Measurements from ENCODE around the gene PRRX2. TPM values are rescaled to one million over a fixed set of nuclear protein-coding genes. Genes with fewer than 3 reads are reported as not detected.
A peak's percentile ranks its signal among the peaks of the same experiment; 100 is the strongest.

PRRX2 gene
- total and polyA plus RNA-seq, 9 of the 15 experiments (the other 6 are each of a cell fraction or from before 2014, with no cell fraction given), result 0.21 TPM; not detected in 8

- no peak for TF ChIP-seq FOXM1 (IDR thresholded peaks at IDR 0.05; ENCODE audit: low read depth)
- no peak for TF ChIP-seq FOXM1 (CRISPR knock-in tag; IDR thresholded peaks at IDR 0.05; ENCODE audit: low read depth)
- TF ChIP-seq TEAD4 (IDR thresholded peaks at IDR 0.05; ENCODE audit: low read length), result no peak
- no peak for TF ChIP-seq TEAD4 (CRISPR knock-in tag; IDR thresholded peaks at IDR 0.05; ENCODE audit: borderline replicate concordance)
- TF ChIP-seq RAD21 (CRISPR knock-in tag; conservative IDR thresholded peaks at IDR 0.05 in 1 of 2, IDR thresholded peaks at IDR 0.05 in 1 of 2), result peak; percentile 96 to 97
- TF ChIP-seq ZNF175 (CRISPR knock-in tag; IDR thresholded peaks at IDR 0.05; ENCODE audit: low read depth), result no peak
- no peak for TF ChIP-seq NFE2 (IDR thresholded peaks at IDR 0.05; ENCODE audit: low read depth)
- TF ChIP-seq ZNF518B (CRISPR knock-in tag; IDR thresholded peaks at IDR 0.05), result no peak
- TF ChIP-seq C11orf30 (IDR thresholded peaks at IDR 0.05; ENCODE audit: low read depth), result peak; percentile 98
- TF ChIP-seq ZNF263 (CRISPR knock-in tag; IDR thresholded peaks at IDR 0.05; ENCODE audit: borderline replicate concordance), result peak; percentile 81; the same call in 1 of the 2 replicates
- TF ChIP-seq AFF1 (IDR thresholded peaks at IDR 0.05; ENCODE audit: low read depth in 1 of 2, partially characterized antibody in 2 of 2), result no peak
- TF ChIP-seq CREB5 (CRISPR knock-in tag; IDR thresholded peaks at IDR 0.05), result no peak
- peak; percentile 33 for TF ChIP-seq RBM22 (IDR thresholded peaks at IDR 0.05; ENCODE audit: low read depth, low read length, poor library complexity, severe bottlenecking)
- TF ChIP-seq USF2 (CRISPR knock-in tag; IDR thresholded peaks at IDR 0.05), result no peak
Observed at GRCh38 chr9:129641750-129642585, 23.5 kb upstream of the PRRX2 start, which contains the start of gene ASB6 (continued).

Data from K562 (cell line).